ENCODE measurements around the gene TMOD2.

- TF ChIP-seq CTCF (IDR thresholded peaks at IDR 0.05) (no peak), POLR2A (IDR thresholded peaks at IDR 0.05) (no peak)
These were observed 105.5 kb downstream of the TMOD2 start for GRCh38 chr15:51856714-51857380.
